IPS DF 6.9 (cell line): ENCODE measurements around the gene MGST2.

Experiments
- DNase-seq: peaks from one replicate; pipeline ENCODE4 v3.0.0-alpha.2; 2013; ENCODE audit warnings: low read depth, low spot score
- H3K27ac ChIP-seq: one replicate; pipeline ENCODE4 v1.5.1; 2013; ENCODE audit warnings: low read length, control low read depth
- H3K27me3 ChIP-seq: 2 replicates; pipeline ENCODE4 v1.6.1; 2013; ENCODE audit warnings: mild to moderate bottlenecking, low read length; ENCODE audit not compliant: control insufficient read depth, insufficient read depth
- H3K36me3 ChIP-seq: 2 replicates; pipeline ENCODE4 v1.6.1; 2013; ENCODE audit warnings: low read length; ENCODE audit not compliant: control insufficient read depth, insufficient read depth
- H3K4me1 ChIP-seq: 2 replicates; pipeline ENCODE4 v1.6.1; 2013; ENCODE audit warnings: low read length; ENCODE audit not compliant: control insufficient read depth, insufficient read depth
- H3K4me3 ChIP-seq: 2 replicates; pipeline ENCODE4 v1.5.1; 2013; ENCODE audit warnings: mild to moderate bottlenecking, low read length
- H3K9me3 ChIP-seq: 2 replicates; pipeline ENCODE4 v1.6.1; 2013; ENCODE audit warnings: low read length, inconsistent platforms; ENCODE audit not compliant: control insufficient read depth, insufficient read depth
- WGBS: extraction: QIAGEN DNeasy Blood & Tissue Kit; methylation state at CpG from one replicate; pipeline ENCODE4 v1.1.7; 2013; ENCODE audit warnings: mixed read lengths, missing lambda C conversion rate; ENCODE audit not compliant: insufficient read length, insufficient coverage; 5-methylcytosine and 5-hydroxymethylcytosine counted together

Gene MGST2

DNA sequence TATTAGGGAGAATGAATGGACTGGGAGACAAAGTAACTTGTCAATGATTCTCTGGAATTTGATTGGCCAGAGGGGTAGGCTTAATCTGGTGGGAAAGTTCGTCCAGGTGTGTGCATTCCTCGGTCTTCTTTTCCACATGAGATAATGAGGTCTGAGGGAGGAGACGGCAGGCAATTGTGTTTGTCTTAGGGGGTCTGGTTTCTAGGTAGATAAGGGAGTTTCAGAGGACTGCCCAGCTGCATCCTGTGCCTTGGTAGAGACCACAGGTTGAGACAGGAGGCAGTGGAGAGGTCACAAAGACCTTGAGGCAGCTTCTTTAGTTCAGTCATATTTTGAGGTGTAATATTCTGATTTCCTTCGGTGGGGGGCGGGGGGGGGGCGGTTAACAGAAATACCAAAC, 4.3 kb downstream of the MGST2 start:
- Histone ChIP-seq H3K9me3 (no peaks in the 10 kb centered on the region), H3K4me1 (no peaks in the 10 kb centered on the region), H3K4me3 (no peak overlapping the region), H3K27me3 (no peaks in the 10 kb centered on the region), H3K36me3 (no peaks in the 10 kb centered on the region), H3K27ac (no peak overlapping the region)
- DNase-seq: no peak
- WGBS: no CpG with 5 or more reads among the region's 6 CpGs

DNA sequence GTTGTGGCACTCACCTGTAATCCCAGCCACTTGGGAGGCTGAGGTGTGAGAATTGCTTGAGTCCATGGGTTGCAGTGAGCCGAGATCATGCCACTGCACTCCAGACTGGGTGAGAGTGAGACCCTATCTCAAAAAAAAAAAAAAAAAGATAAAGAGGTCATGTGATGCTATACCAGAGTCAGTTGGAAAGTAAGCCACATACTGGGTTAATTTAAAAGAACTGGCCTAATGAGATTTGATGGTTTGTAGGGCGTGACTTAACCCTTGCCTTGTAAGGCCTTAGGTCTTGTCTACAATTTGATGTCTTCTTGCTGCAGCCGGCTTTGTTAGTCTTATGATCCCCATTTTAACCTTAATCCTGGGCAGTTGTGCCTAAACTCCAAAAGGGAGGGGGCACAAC, 5.2 kb downstream of the MGST2 start:
- H3K4me1 ChIP-seq: no peaks in the 10 kb centered on the region
- no peak overlapping the region for H3K27ac ChIP-seq
- no peak for DNase-seq
- no peaks in the 10 kb centered on the region for H3K36me3 ChIP-seq
- no peak overlapping the region for H3K4me3 ChIP-seq
- H3K9me3 ChIP-seq: no peaks in the 10 kb centered on the region
- no CpG with 5 or more reads among the region's 3 CpGs for WGBS
- no peaks in the 10 kb centered on the region for H3K27me3 ChIP-seq

DNA sequence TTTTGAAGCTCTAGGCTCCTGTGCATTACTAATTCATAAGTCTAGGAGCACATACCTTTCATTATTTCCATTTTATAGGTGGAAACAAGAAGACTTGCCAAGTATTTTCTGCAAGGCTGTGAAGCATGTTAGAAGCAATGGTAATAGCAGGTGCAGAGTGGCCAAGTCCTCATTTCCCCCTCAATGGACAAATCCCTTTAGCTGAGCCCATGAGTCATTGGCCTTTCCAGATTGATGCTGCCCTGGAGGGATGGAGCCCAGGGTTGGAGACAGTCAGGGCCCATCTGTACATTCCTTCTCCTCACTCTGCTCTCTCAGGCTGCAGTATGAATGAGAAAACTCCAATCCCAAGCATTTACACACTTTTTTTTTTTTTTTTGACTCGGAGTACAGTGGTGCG, 6.6 kb downstream of the MGST2 start:
- H3K4me1 ChIP-seq: no peaks in the 10 kb centered on the region
- no peak overlapping the region for H3K27ac ChIP-seq
- H3K4me3 ChIP-seq: no peak overlapping the region
- no peak for DNase-seq
- no peaks in the 10 kb centered on the region for H3K9me3 ChIP-seq
- H3K36me3 ChIP-seq: no peaks in the 10 kb centered on the region
- no CpG with 5 or more reads among the region's 2 CpGs for WGBS
- H3K27me3 ChIP-seq: no peaks in the 10 kb centered on the region

DNA sequence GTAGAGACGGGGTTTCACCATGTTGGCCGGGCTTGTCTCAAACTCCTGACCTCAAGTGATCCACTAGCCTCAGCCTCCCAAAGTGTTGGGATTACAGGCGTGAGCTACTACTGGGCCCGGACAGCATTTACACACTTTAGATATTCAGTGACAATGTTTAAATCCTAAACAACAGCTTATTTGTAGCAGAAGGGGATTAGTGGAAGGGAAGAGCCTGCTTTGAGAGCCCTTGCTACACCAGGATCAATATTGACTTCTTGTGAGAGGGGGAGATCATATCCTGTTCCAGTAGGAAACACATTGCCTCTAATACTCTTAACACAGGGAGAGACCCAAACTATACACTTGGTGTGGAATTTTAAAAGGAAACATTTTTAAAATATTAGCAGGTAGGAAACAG, 7.1 kb downstream of the MGST2 start:
- Histone ChIP-seq H3K36me3 (no peaks in the 10 kb centered on the region), H3K27me3 (no peaks in the 10 kb centered on the region), H3K27ac (no peak overlapping the region), H3K4me1 (no peaks in the 10 kb centered on the region), H3K9me3 (no peaks in the 10 kb centered on the region), H3K4me3 (no peak overlapping the region)
- no CpG with 5 or more reads among the region's 4 CpGs for WGBS
- DNase-seq: no peak

DNA sequence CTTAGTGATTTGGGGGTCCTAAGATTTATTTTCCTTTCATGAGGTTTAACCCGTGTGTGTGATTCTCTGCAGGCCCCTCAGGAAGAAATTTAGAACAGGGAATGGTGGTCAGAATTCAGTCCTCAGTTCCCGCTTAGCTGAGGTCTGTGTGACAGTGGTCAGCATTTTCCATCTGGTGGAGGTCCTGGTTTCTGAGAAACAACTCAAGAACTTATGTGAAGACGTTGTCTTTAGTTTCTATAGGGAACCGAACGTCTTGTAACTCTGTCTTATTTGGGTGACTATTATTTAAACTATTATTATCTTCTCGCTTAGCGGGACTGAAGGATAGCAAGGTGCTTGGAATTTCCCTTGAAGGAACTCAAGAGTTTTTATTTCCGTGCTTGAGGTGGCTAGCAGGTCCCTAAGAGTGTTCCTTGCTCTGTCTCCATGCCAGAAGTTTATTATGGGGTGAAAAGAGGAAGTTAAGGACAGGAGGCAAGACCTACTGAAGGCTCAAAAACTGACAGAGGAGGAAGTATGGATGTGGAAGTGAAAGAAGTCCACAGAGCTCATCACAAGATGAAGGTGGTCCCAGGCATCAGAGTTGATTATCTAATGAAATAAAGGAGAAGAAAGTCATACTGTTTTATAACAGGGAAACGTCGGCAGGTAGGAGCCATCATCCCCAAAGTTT, 9.4 kb downstream of the MGST2 start:
- Histone ChIP-seq H3K4me3 (no peak overlapping the region), H3K27me3 (no peaks in the 10 kb centered on the region), H3K36me3 (no peaks in the 10 kb centered on the region), H3K9me3 (no peaks in the 10 kb centered on the region), H3K4me1 (no peaks in the 10 kb centered on the region), H3K27ac (no peak overlapping the region)
- no peak for DNase-seq
- no CpG with 5 or more reads among the region's 10 CpGs for WGBS

DNA sequence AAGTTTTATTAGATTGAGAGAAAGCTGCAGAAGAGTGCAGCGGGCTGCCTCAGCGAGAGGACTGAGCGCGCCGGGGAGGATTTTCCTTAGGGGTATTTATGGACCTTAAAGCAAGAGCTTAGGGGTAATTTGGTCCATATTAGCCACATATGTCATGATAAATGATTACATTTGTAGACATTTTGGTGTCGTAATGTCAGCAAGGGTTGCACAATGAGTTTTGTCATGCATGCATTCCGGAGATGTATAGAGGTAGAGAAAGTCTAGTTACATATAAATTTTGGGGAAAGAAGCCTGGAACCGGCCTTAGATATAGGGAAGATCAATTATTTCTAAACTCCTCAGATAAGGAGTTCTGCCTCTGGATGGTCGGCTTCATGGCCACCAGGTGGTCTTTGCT, 10.0 kb downstream of the MGST2 start:
- H3K4me1 ChIP-seq: no peaks in the 10 kb centered on the region
- WGBS: no CpG with 5 or more reads among the region's 9 CpGs
- no peak for DNase-seq
- H3K36me3 ChIP-seq: no peaks in the 10 kb centered on the region
- no peak overlapping the region for H3K27ac ChIP-seq
- no peaks in the 10 kb centered on the region for H3K9me3 ChIP-seq
- no peaks in the 10 kb centered on the region for H3K27me3 ChIP-seq
- no peak overlapping the region for H3K4me3 ChIP-seq

DNA sequence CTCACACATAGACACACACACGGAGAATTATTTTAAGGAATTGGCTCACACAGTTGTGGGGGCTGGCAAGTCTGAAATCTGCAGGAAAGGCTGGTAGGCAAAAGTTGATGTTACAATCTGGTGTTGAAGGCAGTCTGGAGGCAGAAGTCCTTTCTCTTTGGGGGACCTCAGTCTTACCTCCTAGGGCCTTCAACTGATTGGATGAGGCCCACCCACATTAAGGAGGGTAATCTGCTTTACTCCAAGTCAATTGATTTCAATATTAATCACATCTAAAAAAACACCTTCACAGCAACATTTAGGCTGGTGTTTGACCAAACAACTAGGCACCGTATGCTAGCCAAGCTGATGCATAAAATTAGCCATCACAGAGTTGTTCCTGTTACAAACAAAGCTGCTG, 10.7 kb downstream of the MGST2 start:
- Histone ChIP-seq H3K4me3 (no peak overlapping the region), H3K27me3 (no peaks in the 10 kb centered on the region), H3K27ac (no peak overlapping the region), H3K36me3 (no peaks in the 10 kb centered on the region), H3K9me3 (no peaks in the 10 kb centered on the region), H3K4me1 (no peaks in the 10 kb centered on the region)
- no CpG with 5 or more reads among the region's 2 CpGs for WGBS
- DNase-seq: no peak

DNA sequence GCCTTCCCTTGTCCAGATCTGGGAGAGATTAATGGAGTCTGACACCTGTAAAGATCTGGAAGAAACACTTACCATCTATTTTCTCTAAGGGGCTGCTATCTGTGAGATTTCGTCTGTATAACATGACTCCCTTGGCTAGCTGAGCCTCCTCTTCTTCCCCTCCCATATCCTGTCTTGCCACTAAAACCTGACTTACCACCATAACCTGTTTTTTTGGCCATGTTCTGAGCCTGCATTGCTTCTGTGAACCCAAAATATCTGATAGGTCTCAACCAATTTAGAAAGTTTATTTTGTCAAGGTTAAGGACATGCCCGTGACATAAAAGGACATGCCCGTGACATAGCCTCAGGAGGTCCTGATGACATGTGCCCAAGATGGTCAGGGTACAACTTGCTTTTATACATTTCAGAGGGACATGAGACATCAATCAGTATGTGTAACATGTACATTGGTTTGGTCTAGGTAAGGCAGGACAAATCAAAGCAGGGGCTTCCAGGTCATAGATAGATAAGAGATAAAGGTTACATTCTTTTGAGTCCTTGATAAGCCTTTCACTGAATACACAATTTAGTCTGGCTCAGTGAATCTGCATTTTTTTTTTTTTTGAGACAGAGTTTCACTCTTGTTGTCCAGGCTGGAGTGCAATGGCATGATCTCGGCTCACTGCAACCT, 11.4 kb downstream of the MGST2 start:
- no peak for DNase-seq
- no CpG with 5 or more reads among the region's 4 CpGs for WGBS
- Histone ChIP-seq H3K9me3 (no peaks in the 10 kb centered on the region), H3K4me3 (no peak overlapping the region), H3K27me3 (no peaks in the 10 kb centered on the region), H3K4me1 (no peaks in the 10 kb centered on the region), H3K27ac (no peak overlapping the region), H3K36me3 (no peaks in the 10 kb centered on the region)

DNA sequence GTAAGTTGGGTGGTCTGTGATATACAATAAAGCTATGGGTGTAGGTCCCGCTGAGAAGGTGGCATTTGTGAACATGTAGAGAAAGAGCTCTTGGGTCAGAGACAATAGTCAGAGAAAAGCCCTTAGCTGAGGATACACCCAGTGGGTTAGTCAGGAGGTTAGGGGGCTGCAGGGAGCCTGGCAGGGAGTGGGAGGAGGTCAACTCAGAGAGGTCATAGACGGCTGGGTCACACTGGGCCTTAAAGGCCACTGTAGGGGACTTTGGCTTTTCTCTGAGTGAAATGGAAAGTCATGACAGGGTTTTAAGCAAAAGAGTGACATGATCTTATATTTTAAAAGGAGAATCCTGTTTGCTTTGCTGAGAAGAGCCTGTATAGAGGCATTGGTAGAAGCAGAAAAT, 16.7 kb downstream of the MGST2 start:
- Histone ChIP-seq H3K27ac (no peak overlapping the region), H3K9me3 (no peaks in the 10 kb centered on the region), H3K27me3 (no peaks in the 10 kb centered on the region), H3K36me3 (no peaks in the 10 kb centered on the region), H3K4me3 (no peak overlapping the region), H3K4me1 (no peaks in the 10 kb centered on the region)
- DNase-seq: no peak
- no CpG with 5 or more reads among the region's 2 CpGs for WGBS

DNA sequence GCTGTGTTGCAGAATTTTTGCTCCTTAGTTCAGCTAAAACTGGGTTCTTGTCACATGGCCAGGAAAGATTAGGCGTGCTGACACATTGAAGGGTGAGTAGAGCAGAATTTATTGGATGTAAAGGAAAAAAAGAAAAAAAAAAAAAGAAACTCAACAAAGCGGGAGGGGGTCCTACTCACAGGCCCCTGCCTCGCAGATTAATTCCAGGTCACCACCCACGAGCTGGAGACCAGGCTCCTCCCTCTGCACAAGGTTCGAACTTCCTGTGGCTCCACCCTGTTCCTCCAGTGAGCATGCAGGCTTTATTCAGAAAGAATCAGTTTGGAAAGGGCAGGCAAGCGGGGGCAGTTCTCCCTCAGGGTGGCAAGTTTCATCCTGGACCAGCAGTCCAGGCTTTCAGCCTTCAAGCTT, 17.1 kb downstream of the MGST2 start:
- Histone ChIP-seq H3K27me3 (no peaks in the 10 kb centered on the region), H3K27ac (no peak overlapping the region), H3K4me3 (no peak overlapping the region), H3K9me3 (no peaks in the 10 kb centered on the region), H3K4me1 (no peaks in the 10 kb centered on the region), H3K36me3 (no peaks in the 10 kb centered on the region)
- WGBS: no CpG with 5 or more reads among the region's 6 CpGs
- DNase-seq: no peak

DNA sequence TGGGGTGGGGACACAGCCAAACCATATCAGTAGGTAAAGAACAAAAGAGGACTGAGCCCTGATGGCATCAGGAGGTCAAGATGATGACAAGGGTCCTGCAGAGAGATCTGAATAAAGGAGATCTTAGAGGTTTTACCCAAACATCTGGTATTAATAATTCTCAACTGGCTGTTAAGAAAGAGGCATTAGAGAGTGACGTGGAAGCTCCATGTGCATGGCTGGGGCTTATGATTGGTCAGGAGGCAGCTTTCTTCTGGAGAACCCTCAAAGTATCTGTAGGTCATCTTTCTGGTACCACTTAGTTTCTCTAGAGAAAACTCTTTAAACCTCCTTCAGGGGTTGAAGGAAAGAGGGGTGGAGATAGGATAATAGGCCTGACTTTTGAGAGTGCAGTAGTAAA, 18.7 kb downstream of the MGST2 start:
- no peaks in the 10 kb centered on the region for H3K36me3 ChIP-seq
- no peaks in the 10 kb centered on the region for H3K9me3 ChIP-seq
- H3K4me3 ChIP-seq: no peak overlapping the region
- no peaks in the 10 kb centered on the region for H3K4me1 ChIP-seq
- H3K27ac ChIP-seq: no peak overlapping the region
- DNase-seq: no peak
- H3K27me3 ChIP-seq: no peaks in the 10 kb centered on the region
- no CpG with 5 or more reads among the region's 1 CpG for WGBS
